HG02840 (cell line): ENCODE measurements around the gene PDE5A.
"Not testable (repeated sequence)": the region's sequence is repeated elsewhere in the genome, so short reads cannot be mapped to it uniquely, and the experiment has no call there.

Experiments
- ATAC-seq: cut with Tn5 transposase; IDR thresholded peaks from one replicate; pipeline ENCODE4 v1.9.1; 2021; ENCODE audit warnings: mild to moderate bottlenecking, moderate library complexity, moderate number of reproducible peaks; ENCODE audit not compliant: unreplicated experiment, low FRiP score

PDE5A gene

GRCh38 chr4:119479835-119480234 lies 148.8 kb downstream of the PDE5A start:
- ATAC-seq, result no peak

GRCh38 chr4:119479180-119479808 lies 149.3 kb downstream of the PDE5A start:
- ATAC-seq, result no peak

GRCh38 chr4:119478446-119479179 lies 150.0 kb downstream of the PDE5A start:
- ATAC-seq, result no peak

- ATAC-seq, result no peak
These were observed 151.1 kb downstream of the PDE5A start for GRCh38 chr4:119477412-119478053.

GRCh38 chr4:119471259-119471658 lies 157.3 kb downstream of the PDE5A start:
- ATAC-seq, result no peak

GRCh38 chr4:119470737-119471063 lies 157.9 kb downstream of the PDE5A start:
- peak; percentile 37 for ATAC-seq

- peak; percentile 52 for ATAC-seq
These were observed 158.4 kb downstream of the PDE5A start for GRCh38 chr4:119470021-119470736.

GRCh38 chr4:119469039-119469438 lies 159.6 kb downstream of the PDE5A start:
- not testable (repeated sequence) for ATAC-seq

GRCh38 chr4:119462733-119463132 lies 165.9 kb downstream of the PDE5A start:
- not testable (repeated sequence) for ATAC-seq

GRCh38 chr4:119455734-119456133 lies 172.9 kb downstream of the PDE5A start:
- ATAC-seq, result not testable (repeated sequence)

GRCh38 chr4:119454491-119455270 lies 173.9 kb downstream of the PDE5A start:
- ATAC-seq, result peak; percentile 100

GRCh38 chr4:119454151-119454490 lies 174.5 kb downstream of the PDE5A start:
- ATAC-seq, result peak; percentile 4

GRCh38 chr4:119453286-119453685 lies 175.3 kb downstream of the PDE5A start:
- ATAC-seq, result not testable (repeated sequence)

- not testable (repeated sequence) for ATAC-seq
These were observed 178.8 kb downstream of the PDE5A start for GRCh38 chr4:119449851-119450250.
